Spleen (tissue), 7 donors: ENCODE results near the gene HMGB4.

Experiments
- POLR2A ChIP-seq, 3 donors: fragments of 450-650 bp; IDR thresholded peaks; one replicate each; pipeline ENCODE4 v1.5.1; 2017; ENCODE audit warnings: antibody characterized with exemption in 3 of 3, mild to moderate bottlenecking in 1 of 3
- POLR2AphosphoS5 ChIP-seq, 3 donors: sonication (generic); formaldehyde crosslinking; IDR thresholded peaks; one replicate each; pipeline ENCODE4 v1.5.1; 2017; ENCODE audit warnings: antibody characterized with exemption in 3 of 3
- TF ChIP-seq, protein P1 (sequence below), 11 experiments: fragments of 200-600 bp in 7 of 11; fragments of 450-650 bp in 4 of 11; sonication (generic) in 4 of 11; IDR thresholded peaks in 8 of 11; conservative IDR thresholded peaks in 3 of 11; 1 replicate in 7 of 11; 2 replicates in 4 of 11; pipeline versions ENCODE4 v1.4.0 to v1.8.0; 2016 to 2021; ENCODE audit warnings: antibody characterized with exemption in 11 of 11, inconsistent platforms in 4 of 11, mild to moderate bottlenecking in 1 of 11
- donor health status: DM: no; HTN: no; CAD: no; lungs with moderate emphysema.
- donor health status: DM: no; HTN: no; CAD: no.
- donor health status: DM: no; HTN: no; CAD: no.

DNA sequence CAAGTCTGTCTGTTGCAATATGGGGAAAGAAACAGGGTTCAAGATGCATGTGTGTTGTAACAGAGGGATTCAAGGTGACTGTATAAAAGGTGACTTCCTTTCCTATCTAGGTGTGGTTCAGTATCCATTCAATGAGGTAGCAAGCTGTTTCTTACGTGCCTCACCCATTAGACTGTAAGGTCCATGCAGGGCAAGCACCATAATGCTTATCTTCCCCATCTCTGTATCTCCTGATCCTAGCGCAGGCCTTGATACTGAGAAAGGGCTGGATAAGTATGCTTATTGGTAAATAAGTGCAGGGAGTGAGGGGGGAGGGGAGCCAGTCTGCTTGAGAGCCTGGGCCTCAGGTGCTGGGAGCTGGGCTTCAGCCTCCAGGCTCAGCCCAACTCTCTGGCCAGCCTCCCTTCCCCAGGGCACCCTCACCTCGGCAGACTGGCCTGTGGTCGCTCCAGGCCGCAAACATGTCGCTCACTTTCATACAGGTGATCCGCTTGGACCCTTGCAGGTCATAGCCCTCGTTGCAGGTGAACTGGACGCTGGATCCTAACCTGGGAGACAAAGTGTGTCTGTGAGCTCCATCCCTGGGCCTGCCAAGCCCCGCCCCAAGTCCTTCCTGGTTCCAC, 44.5 kb upstream of the HMGB4 start:
- TF ChIP-seq, protein P1, sequence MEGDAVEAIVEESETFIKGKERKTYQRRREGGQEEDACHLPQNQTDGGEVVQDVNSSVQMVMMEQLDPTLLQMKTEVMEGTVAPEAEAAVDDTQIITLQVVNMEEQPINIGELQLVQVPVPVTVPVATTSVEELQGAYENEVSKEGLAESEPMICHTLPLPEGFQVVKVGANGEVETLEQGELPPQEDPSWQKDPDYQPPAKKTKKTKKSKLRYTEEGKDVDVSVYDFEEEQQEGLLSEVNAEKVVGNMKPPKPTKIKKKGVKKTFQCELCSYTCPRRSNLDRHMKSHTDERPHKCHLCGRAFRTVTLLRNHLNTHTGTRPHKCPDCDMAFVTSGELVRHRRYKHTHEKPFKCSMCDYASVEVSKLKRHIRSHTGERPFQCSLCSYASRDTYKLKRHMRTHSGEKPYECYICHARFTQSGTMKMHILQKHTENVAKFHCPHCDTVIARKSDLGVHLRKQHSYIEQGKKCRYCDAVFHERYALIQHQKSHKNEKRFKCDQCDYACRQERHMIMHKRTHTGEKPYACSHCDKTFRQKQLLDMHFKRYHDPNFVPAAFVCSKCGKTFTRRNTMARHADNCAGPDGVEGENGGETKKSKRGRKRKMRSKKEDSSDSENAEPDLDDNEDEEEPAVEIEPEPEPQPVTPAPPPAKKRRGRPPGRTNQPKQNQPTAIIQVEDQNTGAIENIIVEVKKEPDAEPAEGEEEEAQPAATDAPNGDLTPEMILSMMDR (IDR thresholded peaks at IDR 0.05 in 8 of 11, conservative IDR thresholded peaks at IDR 0.05 in 3 of 11) = no peak
- TF ChIP-seq POLR2A (IDR thresholded peaks at IDR 0.05) (no peak), POLR2AphosphoS5 (IDR thresholded peaks at IDR 0.05) (no peak)
